ENCODE results near the gene DDAH2. TPM values are rescaled to one million over a fixed set of nuclear protein-coding genes. Genes with fewer than 3 reads are reported as not detected.

Gene DDAH2
- total and polyA plus RNA-seq, 8 donors = 70.2 to 199 (median 161) TPM

GRCh38 chr6:31702405-31702818 lies 26.7 kb downstream of the DDAH2 start:
- no peak for DNase-seq
- intact Hi-C loops (cut with DNase I) = no loop called here

DNA sequence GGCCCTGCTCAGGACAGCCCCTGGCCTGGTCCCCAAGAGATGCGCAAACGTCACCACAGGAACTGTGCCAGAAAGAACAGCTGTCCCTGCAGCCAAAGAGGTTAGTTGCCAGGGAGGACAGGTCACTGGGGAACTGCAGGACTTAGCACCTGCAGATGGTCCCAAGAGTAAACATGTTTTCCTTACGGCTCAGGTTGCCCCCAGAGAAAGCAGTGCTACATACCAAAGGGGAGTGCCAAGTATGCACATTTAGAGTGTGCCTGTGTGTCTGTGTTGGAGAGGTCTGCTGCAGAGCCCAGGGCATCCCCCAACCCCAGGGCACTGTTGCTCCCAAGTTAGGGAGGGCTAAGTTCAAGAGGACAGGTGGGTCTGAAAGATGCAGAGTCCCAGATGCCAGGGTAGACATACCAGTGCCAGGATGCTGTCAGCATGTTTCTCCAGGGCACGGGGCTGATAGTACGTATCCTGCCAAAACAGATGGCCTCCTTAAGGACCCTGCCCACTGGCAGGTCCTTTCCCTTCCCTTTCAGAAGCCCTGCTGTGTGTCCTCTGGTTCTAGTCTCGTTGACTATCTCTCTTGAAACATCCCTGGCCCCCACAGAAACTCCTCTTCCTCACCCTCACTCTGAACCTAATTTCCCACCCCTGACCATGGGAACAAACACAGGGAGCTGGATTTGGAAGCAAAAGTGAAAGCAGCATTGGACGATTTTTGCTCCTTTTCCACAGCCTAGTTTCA lies 27.3 kb downstream of the DDAH2 start:
- H3K27ac ChIP-seq = peak overlapping the region; percentile 97 to 99
- TF ChIP-seq, protein P1, sequence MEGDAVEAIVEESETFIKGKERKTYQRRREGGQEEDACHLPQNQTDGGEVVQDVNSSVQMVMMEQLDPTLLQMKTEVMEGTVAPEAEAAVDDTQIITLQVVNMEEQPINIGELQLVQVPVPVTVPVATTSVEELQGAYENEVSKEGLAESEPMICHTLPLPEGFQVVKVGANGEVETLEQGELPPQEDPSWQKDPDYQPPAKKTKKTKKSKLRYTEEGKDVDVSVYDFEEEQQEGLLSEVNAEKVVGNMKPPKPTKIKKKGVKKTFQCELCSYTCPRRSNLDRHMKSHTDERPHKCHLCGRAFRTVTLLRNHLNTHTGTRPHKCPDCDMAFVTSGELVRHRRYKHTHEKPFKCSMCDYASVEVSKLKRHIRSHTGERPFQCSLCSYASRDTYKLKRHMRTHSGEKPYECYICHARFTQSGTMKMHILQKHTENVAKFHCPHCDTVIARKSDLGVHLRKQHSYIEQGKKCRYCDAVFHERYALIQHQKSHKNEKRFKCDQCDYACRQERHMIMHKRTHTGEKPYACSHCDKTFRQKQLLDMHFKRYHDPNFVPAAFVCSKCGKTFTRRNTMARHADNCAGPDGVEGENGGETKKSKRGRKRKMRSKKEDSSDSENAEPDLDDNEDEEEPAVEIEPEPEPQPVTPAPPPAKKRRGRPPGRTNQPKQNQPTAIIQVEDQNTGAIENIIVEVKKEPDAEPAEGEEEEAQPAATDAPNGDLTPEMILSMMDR (IDR thresholded peaks at IDR 0.05) = no peak
- ATAC-seq = peak; percentile 1
- no peaks in the 10 kb centered on the region for H3K9me3 ChIP-seq
- H3K4me3 ChIP-seq = peak overlapping the region; percentile 80 to 87
- intact Hi-C loops (cut with DNase I) = no loop called here
- H3K27me3 ChIP-seq = no peaks in the 10 kb centered on the region
- DNase-seq = peak in 1 of 4 donors; percentile 20
- peaks cover 0 to 28% of the 10 kb centered on the region in 2 donors for H3K36me3 ChIP-seq
- peaks cover 13 to 36% of the 10 kb centered on the region in 2 donors for H3K4me1 ChIP-seq

More at GRCh38 chr6:31702405-31702818, 26.7 kb downstream of the DDAH2 start:
- Histone ChIP-seq H3K27ac (peak overlapping the region; percentile 97 to 99), H3K4me3 (peak overlapping the region; percentile 80 to 87), H3K9me3 (no peaks in the 10 kb centered on the region), H3K4me1 (peaks cover 13 to 36% of the 10 kb centered on the region in 2 donors), H3K27me3 (no peaks in the 10 kb centered on the region), H3K36me3 (peaks cover 0 to 25% of the 10 kb centered on the region in 2 donors)
- ATAC-seq = peak; percentile 24
- TF ChIP-seq, protein P1 (IDR thresholded peaks at IDR 0.05) = no peak

DNA sequence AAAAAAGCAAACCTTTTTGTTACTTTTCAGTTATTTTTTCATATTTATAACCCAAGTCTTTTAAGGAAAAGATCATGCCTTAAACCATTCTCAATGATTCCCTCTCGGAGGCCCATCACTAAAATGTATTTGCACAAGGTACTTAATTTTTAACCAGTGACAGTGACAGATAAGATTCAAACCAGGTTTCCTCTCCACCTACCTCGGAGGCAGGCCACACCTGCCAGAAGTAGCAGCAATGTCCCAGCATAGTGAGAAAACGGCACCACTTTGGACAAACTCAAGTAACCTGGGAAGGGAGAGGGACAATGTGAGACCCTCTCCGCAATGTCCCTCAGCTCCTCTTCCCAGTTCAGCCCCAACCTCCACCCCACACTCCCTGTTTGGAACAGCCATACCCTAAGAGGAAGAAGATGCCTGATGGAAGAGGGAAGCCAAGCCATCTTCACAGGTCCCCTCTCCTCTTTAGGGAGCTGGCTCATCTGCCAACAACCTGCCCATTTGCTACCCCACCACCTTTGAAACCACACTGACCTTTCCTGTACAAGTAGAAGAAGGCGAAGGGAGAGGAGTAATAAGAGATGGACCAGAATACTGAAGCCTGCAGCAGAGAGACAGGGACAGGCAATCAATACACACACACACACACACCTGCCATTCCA lies 28.2 kb downstream of the DDAH2 start:
- TF ChIP-seq, protein P1 (IDR thresholded peaks at IDR 0.05) = no peak
- DNase-seq (peak in 1 of 4 donors; percentile 2), ATAC-seq (no peak)
- intact Hi-C loops (cut with DNase I) = no loop called here
- Histone ChIP-seq H3K9me3 (no peaks in the 10 kb centered on the region), H3K27me3 (no peaks in the 10 kb centered on the region), H3K4me1 (peaks cover 13 to 36% of the 10 kb centered on the region in 2 donors), H3K4me3 (peak overlapping the region in 1 of 2 donors; percentile 87), H3K27ac (no peak overlapping the region), H3K36me3 (peaks cover 0 to 37% of the 10 kb centered on the region in 2 donors)

- ATAC-seq (no peak), DNase-seq (no peak)
- TF ChIP-seq, protein P1 (IDR thresholded peaks at IDR 0.05) = no peak
- H3K4me3 ChIP-seq = no peak overlapping the region
- no peaks in the 10 kb centered on the region for H3K27me3 ChIP-seq
- H3K27ac ChIP-seq = no peak overlapping the region
- H3K4me1 ChIP-seq = peaks cover 13 to 28% of the 10 kb centered on the region in 2 donors
- no peaks in the 10 kb centered on the region for H3K9me3 ChIP-seq
- intact Hi-C loops (cut with DNase I) = no loop called here
- H3K36me3 ChIP-seq = peaks cover 0 to 71% of the 10 kb centered on the region in 2 donors
These were observed 31.5 kb downstream of the DDAH2 start for GRCh38 chr6:31697555-31697954.

DNA sequence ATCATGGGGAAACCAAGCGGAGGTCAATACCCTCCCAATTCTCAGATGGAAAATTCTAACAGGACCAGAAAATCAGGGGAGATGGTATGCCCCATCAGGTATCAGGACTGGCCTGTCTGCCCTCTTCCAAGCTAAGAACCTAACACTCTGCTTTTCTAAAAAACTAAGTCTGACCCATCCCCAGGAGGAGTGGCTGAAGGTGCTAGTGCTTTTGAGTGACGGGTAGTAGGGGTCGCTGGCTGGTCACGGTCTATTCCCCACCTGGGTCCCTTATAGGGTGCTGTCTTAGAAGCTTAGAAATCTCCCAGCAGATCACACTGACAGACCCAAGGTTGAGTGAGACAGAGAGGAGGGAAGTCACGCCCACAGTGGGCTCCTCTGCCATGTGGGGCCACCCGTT lies 35.6 kb downstream of the DDAH2 start:
- H3K4me1 ChIP-seq = no peaks in the 10 kb centered on the region
- H3K27ac ChIP-seq = no peak overlapping the region
- intact Hi-C loops (cut with DNase I) = no loop called here
- DNase-seq (no peak), ATAC-seq (no peak)
- peaks cover 0 to 89% of the 10 kb centered on the region in 2 donors for H3K36me3 ChIP-seq
- TF ChIP-seq, protein P1 (IDR thresholded peaks at IDR 0.05) = no peak
- no peak overlapping the region for H3K4me3 ChIP-seq
- H3K9me3 ChIP-seq = no peaks in the 10 kb centered on the region
- H3K27me3 ChIP-seq = no peaks in the 10 kb centered on the region

Data from left lung (tissue), 10 donors.